Activated CD4-positive, alpha-beta T cell treated with anti-CD3 and anti-CD28 coated beads for 48 hours (primary cell): ENCODE measurements around the gene SNX4.
"Not testable (repeated sequence)": the region's sequence is repeated elsewhere in the genome, so short reads cannot be mapped to it uniquely, and the experiment has no call there.

Experiments used
- DNase-seq: peaks from one replicate; pipeline ENCODE4 v3.0.0-alpha.2; 2020

Gene SNX4

DNA sequence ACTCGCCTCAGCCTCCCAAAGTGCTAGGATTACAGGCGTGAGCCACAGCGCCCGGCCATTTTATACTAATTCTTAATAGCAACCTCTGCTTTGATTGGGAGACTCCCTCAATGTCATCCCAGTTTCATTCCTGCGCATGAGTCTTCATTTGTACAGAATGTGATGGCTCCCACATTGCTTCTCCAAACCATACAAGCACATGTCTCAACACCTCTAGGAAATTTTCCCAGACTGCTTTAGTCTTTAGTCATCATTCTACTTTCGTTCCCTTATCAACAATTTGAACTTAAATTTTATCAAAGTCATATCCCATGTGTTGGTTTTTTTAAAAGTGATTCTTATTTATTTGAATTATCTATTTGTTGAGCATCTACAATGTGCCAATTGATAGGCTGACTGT is 58.1 kb downstream of the SNX4 start:
- DNase-seq: no peak

DNA sequence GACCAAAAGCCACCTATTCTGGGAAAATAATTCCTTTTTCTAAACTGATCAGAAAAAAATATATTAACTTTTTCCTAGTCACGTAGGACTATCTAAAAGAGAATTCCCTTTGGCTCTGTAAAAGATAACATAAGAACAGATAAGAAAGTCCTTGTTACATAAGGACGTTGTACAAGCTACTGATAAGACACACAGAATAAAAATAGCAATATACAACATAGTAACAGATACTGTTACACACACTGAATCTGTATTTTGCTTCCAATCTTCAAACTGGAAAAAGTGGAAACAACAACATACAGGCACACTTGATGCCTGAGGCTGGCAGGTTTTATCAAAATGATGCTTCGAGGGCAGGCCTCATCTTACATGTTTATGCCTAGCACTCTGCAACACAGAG is 59.8 kb downstream of the SNX4 start:
- DNase-seq: no peak

DNA sequence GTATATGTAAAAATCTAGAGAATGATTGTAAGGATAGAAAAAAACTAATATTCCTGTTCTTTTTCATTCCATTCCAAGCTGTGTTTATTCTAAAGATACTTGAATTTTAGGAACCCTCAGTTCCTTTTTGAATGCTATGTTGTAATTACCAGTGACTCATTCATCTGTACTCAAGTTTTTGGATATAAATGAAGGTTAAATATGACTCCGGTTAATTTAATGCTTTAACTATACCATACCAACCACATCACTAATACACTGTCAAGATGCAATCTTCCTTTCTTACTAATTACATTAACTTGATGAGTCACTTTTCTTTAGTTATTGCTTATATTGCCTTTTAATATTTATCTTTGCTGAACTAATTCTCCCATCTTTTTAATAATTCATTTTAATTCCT is 76.1 kb downstream of the SNX4 start:
- DNase-seq: no peak

DNA sequence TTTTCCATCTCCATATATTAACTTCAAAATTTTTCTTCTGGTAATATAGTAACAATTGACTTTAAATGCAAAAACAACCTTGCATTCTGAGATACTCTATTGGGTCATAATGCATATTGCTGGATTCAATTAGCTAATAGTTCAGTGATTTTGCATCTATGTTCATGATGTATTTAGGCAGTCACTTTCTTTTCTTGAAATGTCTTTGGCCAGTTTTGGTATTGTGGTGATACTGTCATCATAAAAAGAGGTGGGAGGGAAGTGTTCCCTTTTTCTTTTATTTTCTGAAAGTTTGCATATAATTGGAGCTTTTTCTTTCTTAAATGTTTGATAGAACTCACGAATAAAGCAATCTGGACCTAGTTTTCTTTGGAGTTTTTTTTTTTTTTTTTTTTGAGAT is 77.5 kb downstream of the SNX4 start:
- no peak for DNase-seq

DNA sequence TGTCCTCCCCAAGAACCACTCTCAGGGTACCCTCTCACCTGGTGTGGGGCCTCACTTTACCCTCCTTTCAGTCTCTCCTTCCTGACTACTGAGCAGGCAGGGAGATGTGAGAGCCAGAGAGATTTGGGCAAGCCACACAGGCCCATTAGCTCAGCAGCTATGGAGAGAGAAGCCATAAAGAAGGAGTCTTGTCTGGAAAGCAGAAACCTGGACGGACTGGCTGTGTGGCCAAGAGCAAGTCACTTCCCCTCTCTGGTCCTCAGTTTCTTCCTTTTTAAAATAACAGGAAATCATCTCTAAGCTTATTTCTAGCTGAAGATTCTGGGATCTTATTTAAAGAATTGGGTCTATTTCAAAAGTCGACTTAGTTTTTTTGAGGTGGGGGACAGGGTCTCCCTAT is 79.0 kb downstream of the SNX4 start:
- no peak for DNase-seq

DNA sequence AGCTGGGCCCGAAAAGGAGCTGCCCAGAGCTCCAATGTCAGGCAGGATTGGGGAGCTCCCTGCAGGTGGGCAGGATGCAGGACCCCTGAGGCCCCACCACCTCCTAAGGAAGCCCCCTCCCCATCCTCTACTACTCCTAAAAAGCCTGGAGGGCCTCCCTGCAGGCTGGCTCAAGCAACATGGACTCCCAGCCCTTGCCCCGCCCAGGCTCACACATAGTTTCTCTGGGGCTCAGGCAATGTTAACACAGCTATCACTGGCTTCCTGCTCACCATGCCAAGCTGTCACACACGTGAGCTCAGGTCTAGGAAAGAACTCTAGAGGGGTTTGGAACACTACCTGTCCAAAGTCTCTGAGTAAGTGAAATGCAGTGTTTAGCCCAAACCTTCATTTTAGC is 79.4 kb downstream of the SNX4 start:
- DNase-seq: no peak

DNA sequence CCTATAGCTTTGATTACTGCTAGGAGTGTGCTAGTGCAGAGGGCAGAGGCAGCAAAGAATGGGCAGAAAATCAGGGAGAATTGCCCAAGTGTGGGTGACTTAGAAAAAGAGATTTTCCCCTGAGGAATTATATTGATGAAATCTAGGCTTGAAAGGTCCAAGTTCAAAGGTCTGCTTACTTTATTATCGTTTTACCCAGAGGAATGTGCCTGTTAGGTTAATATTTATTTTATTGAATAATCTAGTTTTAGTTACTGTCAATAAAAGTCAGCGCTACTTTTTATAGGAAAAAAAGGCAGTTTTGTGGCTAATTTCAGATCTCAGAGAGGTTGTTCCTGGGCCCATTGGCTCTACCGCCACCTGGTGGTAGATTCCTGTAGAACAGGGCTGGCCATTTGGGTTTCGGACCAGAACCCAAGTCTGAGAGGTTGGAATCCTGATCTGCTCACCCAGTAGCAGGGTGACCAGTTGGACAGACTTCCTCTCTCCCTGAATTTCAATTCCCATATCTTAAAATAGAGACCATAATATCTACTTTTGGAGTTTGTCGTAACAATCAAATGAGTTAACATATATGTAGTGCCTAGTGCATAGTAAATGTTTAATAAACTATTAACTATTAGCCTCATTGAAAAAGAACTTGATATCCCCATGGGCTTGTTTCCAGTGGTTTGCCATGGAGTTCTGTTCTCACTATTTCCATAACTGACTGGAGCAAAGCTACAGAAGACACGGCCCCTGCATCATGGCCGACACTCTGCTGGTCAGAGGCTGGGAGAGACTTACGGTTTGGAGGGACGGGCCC is 82.2 kb downstream of the SNX4 start:
- peak; percentile 70 for DNase-seq

DNA sequence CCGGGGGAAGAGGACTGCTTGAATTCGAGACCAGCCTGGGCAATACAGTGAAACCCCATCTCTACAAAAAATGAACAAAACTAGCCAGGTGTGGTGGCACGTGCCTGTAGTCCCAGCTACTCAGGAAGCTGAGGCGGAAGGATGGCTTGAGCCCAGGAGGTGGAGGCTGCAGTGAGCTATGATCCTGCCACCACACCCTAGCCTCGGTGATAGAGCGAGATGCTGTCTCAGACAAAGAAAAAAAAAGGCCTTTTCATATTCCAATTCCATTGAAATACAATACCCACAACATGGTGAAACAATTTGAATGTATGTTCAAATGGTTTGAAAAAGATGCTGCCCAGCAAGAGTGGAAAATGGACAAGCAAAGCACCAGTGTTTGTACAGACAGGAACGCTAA is 83.1 kb downstream of the SNX4 start:
- DNase-seq: no peak

DNA sequence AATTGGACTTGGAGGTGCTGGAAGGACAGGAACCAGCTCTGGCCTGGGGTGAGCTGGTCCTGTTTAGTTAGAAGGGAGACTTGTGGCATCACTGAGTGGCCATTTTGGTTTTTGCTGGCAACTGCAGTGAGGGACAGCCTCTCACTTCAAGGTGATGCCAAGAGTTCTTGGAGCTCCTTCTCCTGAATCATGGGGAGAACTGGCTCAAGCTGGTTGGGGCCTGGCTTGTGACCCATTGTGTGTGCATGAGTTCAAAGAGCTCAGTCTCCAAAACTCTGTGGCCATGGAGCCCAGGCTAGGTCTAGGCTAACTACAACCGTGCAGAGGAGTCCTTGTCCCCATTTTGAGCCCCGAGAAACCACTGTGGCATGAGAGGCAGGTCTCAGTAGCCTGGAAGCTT is 84.8 kb downstream of the SNX4 start:
- DNase-seq: no peak

DNA sequence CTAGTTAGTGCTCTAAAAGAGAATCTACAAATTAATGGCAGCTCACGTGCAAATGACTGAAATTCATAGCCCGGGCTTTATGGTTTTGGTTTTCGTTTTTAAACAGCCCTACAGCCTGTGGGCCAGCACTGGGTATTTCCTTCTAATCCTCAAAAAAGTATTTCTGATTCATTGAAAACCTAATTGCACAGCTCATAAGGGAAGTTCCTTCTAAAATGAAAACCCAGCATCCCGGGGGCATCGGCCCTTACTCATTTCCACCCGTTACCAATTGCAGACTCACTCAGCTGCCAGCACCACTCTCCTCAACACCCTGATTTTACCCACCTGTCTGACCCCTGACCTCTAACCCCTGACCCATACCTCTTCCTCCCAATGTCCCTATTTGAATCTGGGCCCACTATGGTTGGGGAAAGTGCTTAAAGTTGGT is 85.4 kb downstream of the SNX4 start:
- peak; percentile 16 for DNase-seq

DNA sequence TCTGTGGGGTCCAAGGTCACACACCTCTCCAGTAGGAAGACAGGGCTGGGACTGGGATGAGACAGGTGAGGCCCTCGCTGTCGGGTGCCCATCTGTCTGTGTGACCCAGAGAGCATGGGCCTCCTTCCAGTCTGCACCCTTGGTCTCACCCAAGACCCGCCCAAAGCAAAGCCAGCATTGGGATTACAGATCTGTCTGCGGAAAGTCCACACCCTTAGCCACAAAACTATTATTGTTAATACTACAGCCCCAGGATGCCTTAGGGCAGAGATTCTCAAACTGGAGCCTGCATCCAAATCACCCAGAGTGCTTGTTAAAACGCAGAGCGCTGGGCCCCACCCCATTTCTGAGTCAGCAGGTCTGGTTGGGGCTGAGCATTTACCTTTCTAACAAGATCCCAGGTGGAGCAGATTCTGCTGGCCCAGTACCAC is 86.4 kb downstream of the SNX4 start:
- no peak for DNase-seq

DNA sequence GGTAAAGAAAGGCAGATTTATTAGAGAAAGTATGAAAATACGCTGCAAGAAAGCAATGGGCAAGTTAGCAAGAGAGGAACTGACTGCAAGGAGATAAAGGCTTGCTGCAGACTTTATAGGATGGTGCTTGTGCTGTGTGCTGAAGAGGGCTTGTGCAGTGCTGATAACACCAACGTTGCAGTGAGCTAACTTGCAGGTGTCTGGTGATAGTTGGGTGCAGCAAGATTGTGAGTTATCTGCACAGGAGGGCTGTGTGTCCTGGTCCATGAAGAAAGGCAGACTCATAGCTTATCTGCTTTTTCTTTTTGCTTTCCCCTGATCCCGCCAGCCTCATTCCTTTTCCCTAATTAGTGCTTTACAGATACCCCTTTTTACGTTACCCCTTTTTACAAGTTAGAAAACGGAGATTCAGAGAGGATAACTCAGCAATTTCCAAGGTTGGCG is 86.9 kb downstream of the SNX4 start:
- no peak for DNase-seq

DNA sequence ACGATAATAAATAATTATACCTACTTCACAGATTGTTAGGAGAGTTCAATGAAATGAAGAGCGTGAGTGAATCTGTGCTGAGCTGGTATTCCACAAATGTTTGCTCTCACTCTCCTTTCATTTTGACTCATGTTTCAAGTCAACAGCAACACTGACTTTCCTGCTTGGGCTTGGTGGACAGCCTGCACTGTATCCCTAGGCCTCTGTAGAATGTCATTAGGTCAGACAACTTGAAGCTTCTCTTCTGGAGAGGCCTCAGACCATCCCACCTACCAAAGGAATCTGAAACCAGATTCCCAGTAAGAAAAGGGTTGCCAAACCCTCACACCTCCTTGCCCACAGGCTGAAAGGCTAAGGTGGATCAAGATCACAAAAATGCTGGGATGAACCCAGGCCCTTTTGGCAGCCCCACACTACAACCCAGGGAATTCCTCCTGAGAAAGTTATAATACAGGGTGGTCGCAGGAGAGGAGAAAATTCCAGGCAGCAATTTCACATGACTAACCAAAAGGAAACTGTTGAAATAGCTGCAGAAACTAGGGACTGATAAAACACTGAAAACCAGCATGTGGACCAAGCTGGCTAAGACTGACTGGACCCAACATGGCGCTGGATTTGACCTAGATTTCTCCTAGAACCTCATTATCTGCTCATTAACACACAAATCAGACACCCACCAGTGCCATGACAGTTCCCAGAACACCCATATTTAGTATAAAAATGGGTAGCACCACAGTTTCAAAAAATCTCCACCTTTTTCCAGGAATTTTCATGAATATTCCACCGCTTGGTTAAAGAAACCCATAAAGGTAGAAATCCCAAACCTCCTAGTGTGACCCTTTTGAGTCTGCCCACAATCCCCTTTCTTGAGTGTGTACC is 87.9 kb downstream of the SNX4 start:
- no peak for DNase-seq

DNA sequence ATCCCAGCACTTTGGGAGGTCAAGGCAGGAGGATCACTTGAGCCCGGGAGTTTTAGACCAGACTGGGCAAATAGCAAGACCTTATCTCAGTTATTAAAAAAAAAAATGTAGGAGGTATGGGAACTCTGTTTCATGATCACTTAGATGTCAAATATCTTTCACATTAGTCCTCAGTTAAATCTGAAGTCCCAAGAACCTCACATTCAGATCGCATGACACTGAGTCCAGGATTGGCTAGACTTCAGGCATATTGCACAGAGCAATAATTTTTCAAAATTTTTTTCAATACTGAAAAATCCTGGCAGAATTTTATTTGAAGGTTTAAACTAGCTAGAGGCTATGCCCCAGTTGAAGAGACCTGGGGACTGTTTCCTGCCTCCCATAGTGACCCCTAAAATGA is 88.6 kb downstream of the SNX4 start:
- no peak for DNase-seq

DNA sequence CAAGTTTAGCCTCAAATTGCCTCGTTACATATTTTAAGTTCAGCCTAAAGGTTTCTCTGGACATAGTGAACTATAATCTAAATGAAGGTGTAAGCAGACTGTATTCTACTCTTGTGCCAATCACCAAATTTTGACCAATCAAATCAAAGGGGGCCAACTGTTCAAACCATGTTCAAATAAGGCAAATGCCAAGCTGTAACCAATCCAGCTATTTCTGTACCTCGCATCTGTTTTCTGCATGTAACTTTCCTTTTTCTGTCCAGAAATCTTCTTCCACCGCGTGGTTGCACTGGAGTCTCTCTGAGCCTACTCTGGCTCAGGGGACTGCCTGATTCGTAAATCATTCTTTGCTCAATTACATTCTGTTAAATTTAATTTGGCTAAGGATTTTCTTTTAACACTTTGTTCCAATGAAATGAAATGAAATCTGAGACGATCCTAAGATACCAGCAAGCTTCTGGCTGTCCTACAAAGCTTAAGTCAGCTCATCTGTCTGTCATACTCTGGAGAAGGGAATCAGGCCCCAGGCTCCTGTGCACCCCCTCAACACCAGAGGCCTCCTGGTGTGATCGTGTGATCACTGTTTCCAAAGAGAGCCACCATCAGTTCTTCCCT is 91.7 kb downstream of the SNX4 start:
- DNase-seq: no peak

DNA sequence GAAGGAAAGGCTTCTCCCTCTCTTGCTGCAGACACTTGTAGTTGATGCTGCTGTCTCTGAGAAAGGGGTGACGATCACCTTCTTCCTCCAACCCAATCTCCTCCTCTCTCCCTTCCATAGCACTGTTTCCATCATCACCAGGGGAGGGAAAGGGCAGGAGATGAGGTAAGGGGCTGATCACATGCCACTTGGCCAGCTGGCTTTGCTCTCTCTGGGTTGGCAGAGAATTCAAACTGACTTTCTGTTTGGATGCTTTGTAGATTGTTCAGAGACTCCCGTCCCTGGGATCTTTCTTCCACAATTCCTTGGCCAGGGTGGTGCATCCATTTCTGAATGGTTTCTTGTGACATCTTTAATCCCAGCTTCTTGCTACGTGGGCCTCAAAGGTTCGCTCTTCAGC is 101.7 kb downstream of the SNX4 start:
- no peak for DNase-seq

DNA sequence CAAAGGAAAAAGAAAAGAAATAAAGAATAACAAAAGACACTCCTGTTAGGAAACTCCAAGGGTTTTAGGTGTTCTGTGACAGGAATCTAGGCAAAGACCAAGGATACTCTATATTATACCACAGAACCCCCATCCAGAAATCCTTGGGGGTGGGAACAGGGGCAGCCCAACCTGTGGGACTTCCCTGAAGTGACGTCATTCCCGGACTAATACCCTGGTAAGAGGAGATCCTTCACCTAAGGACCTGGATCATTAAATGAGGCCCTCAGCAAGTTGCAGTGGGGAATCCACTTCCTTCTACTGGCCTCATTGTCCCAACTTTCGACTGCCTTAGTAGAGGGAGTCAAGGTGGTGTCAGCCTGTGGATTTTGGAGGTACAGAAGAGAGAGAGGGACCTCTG is 103.8 kb downstream of the SNX4 start:
- DNase-seq: no peak

DNA sequence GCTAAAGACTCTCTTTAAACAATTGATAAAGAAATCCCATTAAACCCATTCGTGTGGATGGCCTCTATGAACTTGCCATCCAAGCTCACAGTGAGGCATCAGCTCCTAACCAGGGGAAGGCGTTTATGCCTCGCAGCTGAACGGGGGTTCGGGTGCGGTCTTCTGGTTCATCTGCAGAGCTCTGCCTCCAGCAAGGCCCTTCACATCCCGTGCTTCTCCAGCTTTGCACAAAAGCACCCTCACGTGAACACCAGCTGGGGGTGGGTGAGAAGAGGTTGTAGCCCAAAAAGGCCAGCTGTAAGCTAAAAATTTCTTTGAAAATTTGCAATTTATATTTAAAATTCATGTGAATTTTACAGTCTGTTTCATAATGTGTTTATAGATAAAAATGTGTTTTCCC is 105.3 kb downstream of the SNX4 start:
- DNase-seq: no peak

DNA sequence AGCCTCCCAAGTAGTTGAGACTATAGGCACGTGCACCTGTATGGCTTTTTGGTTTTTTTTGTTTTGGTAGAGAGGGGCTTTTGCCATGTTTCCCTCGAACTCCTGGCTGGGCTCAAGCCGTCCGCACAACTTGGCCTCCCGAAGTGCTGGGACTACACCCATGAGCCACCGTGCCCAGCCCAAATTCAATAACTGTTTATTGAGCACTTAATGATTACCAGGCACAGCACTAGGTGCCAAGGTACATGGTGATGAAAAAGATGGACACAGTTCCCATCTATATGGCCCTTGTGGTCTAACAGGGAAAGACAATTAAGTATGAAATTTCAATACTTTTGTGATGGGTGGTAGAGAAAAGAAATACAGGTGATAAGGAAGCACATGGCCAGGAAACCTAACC is 109.1 kb downstream of the SNX4 start:
- no peak for DNase-seq

DNA sequence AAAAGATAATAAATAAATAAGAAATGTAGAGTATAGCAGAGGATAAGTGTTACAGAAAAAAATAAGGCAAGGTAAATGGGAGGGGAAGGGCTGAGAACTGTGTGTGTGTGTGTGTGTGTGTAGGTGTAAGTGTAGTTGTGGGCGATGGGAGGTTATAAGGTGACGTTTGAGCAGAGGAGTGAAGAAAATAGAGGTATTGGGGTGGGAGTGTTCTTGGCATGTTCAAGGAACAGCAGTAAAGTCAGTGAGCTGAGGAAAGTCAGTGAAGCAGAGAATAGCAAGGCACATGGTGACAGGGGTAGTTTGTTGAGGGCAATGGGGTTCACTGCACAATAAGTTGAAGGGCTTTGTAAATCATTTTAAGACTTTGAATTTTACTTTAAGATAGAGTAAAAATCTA is 113.9 kb downstream of the SNX4 start:
- DNase-seq: no peak

DNA sequence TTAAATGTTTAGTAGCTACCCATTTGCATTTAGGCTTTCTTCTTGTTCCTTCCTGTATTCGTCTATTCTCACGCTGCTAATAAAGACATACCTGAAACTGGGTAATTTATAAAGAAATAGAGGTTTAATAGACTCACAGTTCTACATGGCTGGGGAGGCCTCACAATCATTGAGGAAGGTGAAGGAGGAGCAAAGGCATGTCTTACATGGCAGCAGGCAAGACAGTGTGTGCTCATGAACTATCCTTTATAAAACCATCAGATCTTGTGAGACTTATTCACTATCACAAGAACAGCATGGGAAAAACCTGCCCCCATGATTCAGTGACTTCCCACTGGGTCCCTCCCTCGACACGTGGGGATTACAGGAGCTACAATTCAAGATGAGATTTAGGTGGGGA is 114.5 kb downstream of the SNX4 start:
- not testable (repeated sequence) for DNase-seq

DNA sequence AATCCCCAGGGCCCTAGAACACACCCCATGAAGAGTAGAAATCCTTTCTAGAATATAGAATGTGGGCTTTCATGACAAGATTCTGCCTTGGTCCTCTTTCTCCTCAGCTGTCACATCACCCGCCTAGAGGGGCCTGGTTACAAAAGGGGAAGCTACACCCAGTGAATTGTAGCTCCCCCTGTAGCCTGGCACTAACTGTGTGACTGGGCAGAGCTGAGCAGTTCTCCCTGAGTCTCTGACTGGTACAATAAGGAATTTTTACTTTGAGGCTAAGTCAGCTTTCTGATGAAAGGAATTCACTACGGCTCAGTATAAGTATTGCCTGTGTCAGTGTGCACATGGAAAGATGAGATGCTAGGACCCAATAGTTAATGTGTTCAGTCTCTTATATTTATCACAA is 116.2 kb downstream of the SNX4 start:
- no peak for DNase-seq

DNA sequence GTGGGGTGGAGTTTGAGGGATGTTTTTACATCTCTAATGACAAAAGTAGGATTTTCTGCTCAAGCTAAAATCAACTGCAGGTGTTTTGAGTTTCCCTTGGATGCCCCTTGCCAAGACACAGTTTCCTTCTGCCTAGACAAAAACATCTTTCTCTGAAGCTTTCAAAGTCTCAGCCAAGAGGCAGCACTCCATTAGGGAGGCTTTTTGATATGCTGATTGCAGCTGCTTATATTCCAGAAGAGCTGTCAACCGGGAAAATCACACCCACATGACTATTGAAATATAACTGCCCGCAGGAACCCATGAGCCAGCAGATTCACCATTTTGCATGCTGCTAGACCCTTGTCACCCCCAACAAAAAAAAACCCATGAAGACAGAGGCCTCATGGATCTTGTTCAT is 117.4 kb downstream of the SNX4 start:
- DNase-seq: no peak

DNA sequence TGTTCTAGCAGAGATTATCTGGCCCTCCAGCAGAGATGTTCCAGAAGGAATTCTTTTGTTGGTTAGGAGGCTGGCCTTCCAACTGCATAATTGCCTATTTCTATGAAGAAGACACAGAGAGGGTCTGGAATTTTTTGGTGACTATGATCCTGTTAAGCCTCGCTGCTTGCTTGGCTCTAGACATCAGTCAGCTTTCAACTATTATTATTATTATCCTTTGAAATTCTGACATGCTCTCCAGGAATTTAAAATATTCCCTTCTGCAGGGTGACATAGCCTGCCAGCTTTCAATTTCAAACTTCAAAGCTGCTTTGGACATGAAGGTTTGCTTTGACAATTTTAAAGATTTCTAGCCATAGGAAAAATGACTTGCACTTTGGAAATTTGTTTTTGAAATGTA is 118.6 kb downstream of the SNX4 start:
- no peak for DNase-seq
